ENCODE measurements around the gene FKBP1A.
"Not testable (repeated sequence)": the region's sequence is repeated elsewhere in the genome, so short reads cannot be mapped to it uniquely, and the experiment has no call there.

FKBP1A gene

GRCh38 chr20:1415667-1416468, 23.0 kb upstream of the FKBP1A start:
- DNase-seq (ENCODE audit: low spot score): peak; percentile 44

GRCh38 chr20:1414982-1415381, 22.1 kb upstream of the FKBP1A start:
- no peak for DNase-seq (ENCODE audit: low spot score)

GRCh38 chr20:1405801-1406200, 12.9 kb upstream of the FKBP1A start:
- no peak for DNase-seq (ENCODE audit: low spot score)

- no peak for DNase-seq (ENCODE audit: low spot score)
Measured at GRCh38 chr20:1403624-1404023, 10.8 kb upstream of the FKBP1A start.

GRCh38 chr20:1402149-1402548, 9.3 kb upstream of the FKBP1A start:
- no peak for DNase-seq (ENCODE audit: low spot score)

GRCh38 chr20:1401451-1401907, 8.6 kb upstream of the FKBP1A start:
- no peak for DNase-seq (ENCODE audit: low spot score)

- not testable (repeated sequence) for DNase-seq (ENCODE audit: low spot score)
Measured at GRCh38 chr20:1399678-1400366, 7.0 kb upstream of the FKBP1A start.

GRCh38 chr20:1398185-1398584, 5.3 kb upstream of the FKBP1A start:
- DNase-seq (ENCODE audit: low spot score): not testable (repeated sequence)

- no peak for DNase-seq (ENCODE audit: low spot score)
Measured at GRCh38 chr20:1397710-1398109, 4.9 kb upstream of the FKBP1A start.

GRCh38 chr20:1396702-1397101, 3.8 kb upstream of the FKBP1A start:
- no peak for DNase-seq (ENCODE audit: low spot score)

GRCh38 chr20:1396264-1396663, 3.4 kb upstream of the FKBP1A start:
- no peak for DNase-seq (ENCODE audit: low spot score)

- DNase-seq (ENCODE audit: low spot score): no peak
Measured at GRCh38 chr20:1394686-1395085, 1.8 kb upstream of the FKBP1A start.

- no peak for DNase-seq (ENCODE audit: low spot score)
Measured at GRCh38 chr20:1393507-1393882, 641 bp upstream of the FKBP1A start.

- no peak for DNase-seq (ENCODE audit: low spot score)
Measured at GRCh38 chr20:1392443-1392692, 486 bp downstream of the FKBP1A start.

- no peak for DNase-seq (ENCODE audit: low spot score)
Measured at GRCh38 chr20:1391640-1392442, 1.0 kb downstream of the FKBP1A start.

GRCh38 chr20:1390581-1391403, 2.1 kb downstream of the FKBP1A start:
- DNase-seq (ENCODE audit: low spot score): no peak

- DNase-seq (ENCODE audit: low spot score): no peak
Measured at GRCh38 chr20:1389703-1390580, 2.9 kb downstream of the FKBP1A start.

- DNase-seq (ENCODE audit: low spot score): no peak
Measured at GRCh38 chr20:1388741-1389483, 3.9 kb downstream of the FKBP1A start.

GRCh38 chr20:1388253-1388652, 4.6 kb downstream of the FKBP1A start:
- DNase-seq (ENCODE audit: low spot score): no peak

GRCh38 chr20:1386323-1386722, 6.5 kb downstream of the FKBP1A start:
- DNase-seq (ENCODE audit: low spot score): no peak
